Epithelial cell of esophagus (primary cell): ENCODE results near the gene PPIL4.

Experiments
- DNase-seq: peaks from one replicate; pipeline ENCODE4 v3.0.0; 2010; ENCODE audit warnings: low read depth
- H3K4me3 ChIP-seq: 2 replicates; pipeline ENCODE4 v1.5.1; 2011; ENCODE audit warnings: mild to moderate bottlenecking, low read length, control low read depth
- CTCF ChIP-seq: IDR thresholded peaks from 2 replicates; pipeline ENCODE4 v1.5.1; 2011; ENCODE audit warnings: low read depth, mild to moderate bottlenecking, low read length, control low read depth, inconsistent platforms; ENCODE audit not compliant: insufficient read depth; ENCODE audit errors: missing control alignments

PPIL4 gene

DNA sequence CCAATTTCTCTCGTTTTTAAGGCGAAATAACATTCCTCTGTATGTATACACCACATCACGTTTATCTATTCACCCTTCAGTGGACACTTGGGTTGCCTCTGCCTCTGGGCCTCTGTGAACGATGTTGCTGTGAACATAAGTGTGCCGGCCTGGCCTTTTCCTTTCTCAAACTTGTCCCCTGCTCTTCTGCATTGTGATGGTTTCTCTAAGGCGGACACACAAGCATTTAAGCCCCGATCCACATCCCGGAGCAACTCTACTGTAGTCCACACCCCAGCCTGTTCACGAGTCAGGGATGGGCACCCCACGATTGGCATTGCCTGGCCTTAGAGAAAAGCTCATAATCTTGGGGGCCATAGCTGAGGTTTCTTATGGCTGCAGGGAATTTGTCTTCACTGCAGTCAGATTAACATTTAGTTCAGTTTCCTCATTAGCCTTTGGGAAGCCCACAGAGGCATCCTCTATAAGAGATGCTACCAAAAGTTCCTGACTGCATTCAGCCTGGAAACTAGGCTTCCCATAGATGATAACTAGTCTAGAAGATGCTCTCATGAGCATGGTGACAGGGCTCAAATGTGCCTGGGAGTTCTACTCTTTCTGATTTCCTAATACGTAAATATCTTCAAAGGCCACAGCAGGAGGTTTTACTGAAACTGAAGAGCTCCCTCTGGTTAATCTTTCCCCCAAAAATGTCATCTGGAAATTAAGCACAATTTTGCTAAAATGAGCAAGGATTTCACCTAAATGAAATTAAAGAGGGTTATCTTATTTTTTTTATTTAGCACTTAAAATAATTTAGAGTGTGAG is 61.8 kb downstream of the PPIL4 start:
- H3K4me3 ChIP-seq = no peak overlapping the region
- TF ChIP-seq CTCF = no peak
- DNase-seq = no peak

DNA sequence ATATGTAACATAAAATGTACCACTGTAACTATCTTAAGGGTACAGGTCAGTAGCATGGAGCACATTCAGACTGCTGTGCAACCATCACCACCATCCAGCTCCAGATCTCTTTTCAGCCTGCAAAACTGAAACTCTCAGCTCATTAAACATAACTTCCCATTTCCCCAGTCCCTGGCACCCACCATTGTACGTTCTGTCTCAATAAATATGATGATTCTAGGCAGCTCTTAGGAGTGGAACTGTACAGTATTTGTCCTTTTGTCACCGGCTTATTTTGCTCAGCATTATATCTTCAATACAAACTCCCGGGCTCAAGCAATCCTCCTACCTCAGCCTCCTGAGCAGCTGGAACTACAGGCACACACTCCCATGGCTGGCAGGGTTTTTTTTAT is 62.5 kb downstream of the PPIL4 start:
- TF ChIP-seq CTCF = no peak
- no peak overlapping the region for H3K4me3 ChIP-seq
- no peak for DNase-seq

DNA sequence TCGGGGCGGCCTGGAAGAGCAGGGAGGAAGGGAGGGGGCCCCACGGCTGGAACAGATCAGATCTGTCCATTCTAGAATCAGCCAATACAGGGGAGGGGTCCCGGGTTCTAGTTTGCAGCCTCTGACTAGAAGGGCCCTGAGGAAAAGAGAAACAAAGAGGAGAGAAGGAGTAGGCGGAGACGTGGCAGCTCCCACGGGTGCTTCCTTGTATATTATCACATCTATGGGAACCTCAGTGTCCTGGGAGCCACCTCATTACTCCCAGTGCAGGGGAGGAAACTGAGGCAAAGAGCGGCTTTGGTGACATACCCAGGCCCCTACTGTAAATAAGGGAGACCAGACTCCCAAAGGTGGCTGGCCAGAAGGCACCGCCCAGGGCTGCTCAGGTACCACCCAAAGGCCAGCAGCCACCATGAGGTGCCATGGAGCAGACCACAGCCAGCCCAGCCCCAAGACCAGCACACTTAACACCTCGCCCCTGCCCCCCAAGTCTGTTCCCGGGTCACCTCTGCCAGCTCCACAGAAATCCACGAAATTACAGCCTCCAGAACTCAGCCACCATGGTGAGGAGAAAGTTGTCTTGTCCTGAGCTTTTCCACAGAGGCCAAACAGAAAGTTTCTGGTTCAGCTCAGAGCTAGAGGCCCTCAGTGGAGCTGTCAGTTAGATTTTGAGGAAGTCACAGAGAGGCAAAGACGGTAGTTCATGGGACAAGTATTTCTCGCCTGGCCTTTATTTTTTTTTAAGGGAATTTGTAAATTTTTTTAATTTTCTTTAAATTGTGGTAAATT is 63.1 kb downstream of the PPIL4 start:
- no peak for TF ChIP-seq CTCF
- no peak overlapping the region for H3K4me3 ChIP-seq
- DNase-seq = no peak

GRCh38 chr6:149480502-149481280 is 65.2 kb downstream of the PPIL4 start:
- no peak for TF ChIP-seq CTCF
- H3K4me3 ChIP-seq = no peak overlapping the region
- DNase-seq = no peak

DNA sequence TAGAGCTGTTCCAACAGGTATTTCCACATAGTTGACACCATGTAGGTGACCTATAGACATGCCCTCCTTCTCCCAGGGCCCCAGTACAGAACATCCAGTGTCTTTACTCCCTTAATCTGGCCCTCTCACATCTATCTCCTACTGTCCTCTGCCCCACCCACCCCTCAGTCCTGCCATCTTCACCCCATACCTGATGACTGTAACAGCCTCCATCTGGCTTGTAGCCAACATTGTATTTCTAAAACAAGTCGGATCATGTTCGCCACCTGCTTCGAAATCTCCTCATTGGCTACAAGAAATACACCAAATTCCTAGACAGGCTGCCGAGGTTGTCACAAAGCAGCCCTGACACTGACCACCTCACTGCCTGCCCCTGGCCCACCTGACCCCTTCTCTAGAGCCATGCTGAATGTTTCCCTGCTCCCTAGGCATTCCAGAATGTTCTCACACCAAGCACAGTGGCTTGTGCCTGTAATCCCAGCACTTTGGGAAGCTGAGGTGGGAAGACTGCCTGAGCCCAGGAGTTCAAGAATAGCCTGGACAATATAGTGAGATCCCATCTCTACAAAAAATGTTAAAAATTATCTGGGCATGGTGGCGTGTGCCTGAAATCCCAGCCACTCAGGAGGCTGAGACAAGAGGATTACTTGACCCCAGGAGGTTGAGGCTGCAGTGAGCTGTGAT is 67.1 kb downstream of the PPIL4 start:
- TF ChIP-seq CTCF = no peak
- DNase-seq = peak; percentile 64
- H3K4me3 ChIP-seq = no peak overlapping the region

- no peak overlapping the region for H3K4me3 ChIP-seq
- no peak for DNase-seq
- no peak for TF ChIP-seq CTCF
Observed at GRCh38 chr6:149477544-149477943, 68.3 kb downstream of the PPIL4 start.
